ENCODE data around the gene PRKN. TPM values are rescaled to one million over a fixed set of nuclear protein-coding genes. Genes with fewer than 3 reads are reported as not detected.

Gene PRKN
- total RNA-seq, 1 experiment from 2014 or later, result 0.46 TPM

GRCh38 chr6:161349886-161350285 lies 1377.7 kb downstream of the PRKN start:
- intact Hi-C loops (cut with micrococcal nuclease; ENCODE audit: unreplicated experiment), result no loop called here
- ATAC-seq, result no peak
- Histone ChIP-seq H3K27me3 (ENCODE audit: control insufficient read depth, insufficient read depth, low read length) (no peaks in the 10 kb centered on the region), H3K4me1 (ENCODE audit: control insufficient read depth, insufficient read depth, low read length) (no peaks in the 10 kb centered on the region), H3K36me3 (ENCODE audit: control insufficient read depth, insufficient read depth, low read length) (no peaks in the 10 kb centered on the region), H3K4me3 (ENCODE audit: low read depth in 2 of 2, low read length in 2 of 2) (no peak overlapping the region), H3K9me3 (ENCODE audit: control insufficient read depth, insufficient read depth, low read depth, low read length) (no peaks in the 10 kb centered on the region), H3K27ac (ENCODE audit: low read length) (no peak overlapping the region)
- TF ChIP-seq SIN3A (IDR thresholded peaks at IDR 0.05; ENCODE audit: borderline replicate concordance, insufficient read depth, low read depth, low read length) (no peak), REST (IDR thresholded peaks at IDR 0.05; ENCODE audit: insufficient read depth in 1 of 2, low read depth in 2 of 2, low read length in 1 of 2) (no peak), CTCF (IDR thresholded peaks at IDR 0.05) (no peak), TCF7L2 (IDR thresholded peaks at IDR 0.05; ENCODE audit: low read depth, low read length) (no peak)
- ChIA-PET POLR2A (interaction anchor here (0.7 kb wide), 1 partner anchor 26 kb away, joined by 3 read pairs; no protein-coding TSS in a partner anchor), CTCF (no interaction called here)
- no peak for DNase-seq (ENCODE audit: low read depth, low spot score)
- no TSS peak for BruUV-seq (replicated peaks)
- in situ Hi-C loops (cut with HindIII; ENCODE audit: low pct_unique_long_range_greater_than_20kb, low sequenced_read_pairs), result no loop called here

- CTCF ChIA-PET, result interaction anchor here (0.9 kb wide), 1 partner anchor 22 kb away, joined by 3 read pairs; no protein-coding TSS in a partner anchor
- no TSS peak for BruUV-seq (replicated peaks)
- intact Hi-C loops (cut with micrococcal nuclease; ENCODE audit: unreplicated experiment) (no loop called here), in situ Hi-C loops (cut with HindIII; ENCODE audit: low pct_unique_long_range_greater_than_20kb, low sequenced_read_pairs) (no loop called here)
- POLR2A ChIA-PET, result interaction anchor here (0.6 kb wide), 1 partner anchor 42 kb away, joined by 3 read pairs; no protein-coding TSS in a partner anchor
- ATAC-seq, result no peak
- Histone ChIP-seq H3K4me1 (ENCODE audit: control insufficient read depth, insufficient read depth, low read length) (no peaks in the 10 kb centered on the region), H3K27ac (ENCODE audit: low read length) (no peak overlapping the region), H3K36me3 (ENCODE audit: control insufficient read depth, insufficient read depth, low read length) (no peaks in the 10 kb centered on the region), H3K9me3 (ENCODE audit: control insufficient read depth, insufficient read depth, low read depth, low read length) (no peaks in the 10 kb centered on the region), H3K27me3 (ENCODE audit: control insufficient read depth, insufficient read depth, low read length) (no peaks in the 10 kb centered on the region), H3K4me3 (ENCODE audit: low read depth in 2 of 2, low read length in 2 of 2) (no peak overlapping the region)
- TF ChIP-seq REST (IDR thresholded peaks at IDR 0.05; ENCODE audit: insufficient read depth in 1 of 2, low read depth in 2 of 2, low read length in 1 of 2) (no peak), CTCF (IDR thresholded peaks at IDR 0.05) (no peak), TCF7L2 (IDR thresholded peaks at IDR 0.05; ENCODE audit: low read depth, low read length) (no peak), SIN3A (IDR thresholded peaks at IDR 0.05; ENCODE audit: borderline replicate concordance, insufficient read depth, low read depth, low read length) (no peak), POLR2AphosphoS5 (IDR thresholded peaks at IDR 0.05; ENCODE audit: low read depth, low read length) (no peak)
- no peak for DNase-seq (ENCODE audit: low read depth, low spot score)
Measured at GRCh38 chr6:161348628-161348994, 1379.0 kb downstream of the PRKN start.
